ENCODE data around the gene HS1BP3.

HS1BP3 gene

DNA sequence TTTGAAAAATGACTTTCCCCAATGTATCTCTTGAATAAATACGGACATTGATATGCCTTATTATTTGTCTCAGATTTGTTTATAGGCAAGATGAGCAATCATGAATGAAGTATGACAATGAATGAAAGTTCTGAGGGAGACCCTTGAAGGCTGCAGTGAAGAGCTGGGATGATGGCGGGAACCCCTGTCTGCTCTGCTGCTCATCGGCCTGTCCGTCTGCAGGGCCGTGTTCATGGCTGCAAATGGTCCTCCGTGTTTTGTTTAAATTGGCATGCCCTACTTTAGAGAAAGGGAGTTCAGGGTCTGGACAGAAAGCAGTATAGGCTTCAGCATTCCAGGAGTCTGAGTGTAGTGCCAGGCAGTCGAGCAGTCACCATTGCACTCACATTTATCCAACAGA, 1.2 kb upstream of the HS1BP3 start:
- DNase-seq, result no peak
- no peaks in the 10 kb centered on the region for H3K9me3 ChIP-seq (ENCODE audit: control insufficient read depth, low read length)
- no peak overlapping the region for H3K27ac ChIP-seq (ENCODE audit: insufficient read depth, low read length, poor library complexity, severe bottlenecking)
- H3K27me3 ChIP-seq (replicated peaks; ENCODE audit: control insufficient read depth, insufficient read depth, low read length, poor library complexity, severe bottlenecking), result no peaks in the 10 kb centered on the region
- no peak overlapping the region for H3K4me3 ChIP-seq (ENCODE audit: insufficient read depth, low read depth, low read length, poor library complexity, severe bottlenecking)
- no peaks in the 10 kb centered on the region for H3K36me3 ChIP-seq (ENCODE audit: control insufficient read depth, insufficient read depth, low read length)
- peaks cover 15% of the 10 kb centered on the region for H3K4me1 ChIP-seq (ENCODE audit: control insufficient read depth, insufficient read depth, low read length, poor library complexity, severe bottlenecking)

GRCh38 chr2:20651731-20652099, 817 bp upstream of the HS1BP3 start:
- peaks cover 15% of the 10 kb centered on the region for H3K4me1 ChIP-seq (ENCODE audit: control insufficient read depth, insufficient read depth, low read length, poor library complexity, severe bottlenecking)
- no peaks in the 10 kb centered on the region for H3K36me3 ChIP-seq (ENCODE audit: control insufficient read depth, insufficient read depth, low read length)
- DNase-seq, result no peak
- peak overlapping the region; percentile 61 for H3K27ac ChIP-seq (ENCODE audit: insufficient read depth, low read length, poor library complexity, severe bottlenecking)
- no peaks in the 10 kb centered on the region for H3K27me3 ChIP-seq (replicated peaks; ENCODE audit: control insufficient read depth, insufficient read depth, low read length, poor library complexity, severe bottlenecking)
- H3K9me3 ChIP-seq (ENCODE audit: control insufficient read depth, low read length), result no peaks in the 10 kb centered on the region
- no peak overlapping the region for H3K4me3 ChIP-seq (ENCODE audit: insufficient read depth, low read depth, low read length, poor library complexity, severe bottlenecking)

DNA sequence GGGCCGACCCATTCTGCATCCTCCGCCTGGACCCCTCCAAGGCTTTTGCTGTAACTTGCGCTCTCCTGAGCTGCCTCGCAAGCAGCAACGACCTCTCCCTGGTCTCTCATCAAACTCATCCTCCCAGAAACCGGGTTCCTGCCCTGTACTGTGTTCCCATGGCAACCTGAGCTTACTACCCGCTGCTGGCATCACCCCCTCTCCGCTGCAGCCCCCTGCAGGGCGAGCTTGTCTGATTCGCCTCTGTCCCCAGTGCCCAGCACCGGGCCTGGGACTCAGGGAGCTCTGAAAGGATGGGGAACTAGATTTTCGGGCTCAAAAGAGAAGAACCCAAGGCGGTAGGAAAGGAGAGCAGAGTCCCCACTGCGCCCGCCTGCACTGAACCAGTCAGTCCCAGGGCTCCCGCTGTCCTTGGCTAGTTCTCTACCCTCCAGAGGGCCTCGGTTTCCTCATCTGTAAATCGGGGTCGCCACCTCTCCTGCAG, 463 bp downstream of the HS1BP3 start:
- DNase-seq, result peak in 2 of 3 donors; percentile 15 to 23
- H3K9me3 ChIP-seq (ENCODE audit: control insufficient read depth, low read length), result no peaks in the 10 kb centered on the region
- peak overlapping the region; percentile 83 for H3K4me3 ChIP-seq (ENCODE audit: insufficient read depth, low read depth, low read length, poor library complexity, severe bottlenecking)
- H3K27me3 ChIP-seq (replicated peaks; ENCODE audit: control insufficient read depth, insufficient read depth, low read length, poor library complexity, severe bottlenecking), result no peaks in the 10 kb centered on the region
- H3K27ac ChIP-seq (ENCODE audit: insufficient read depth, low read length, poor library complexity, severe bottlenecking), result peak overlapping the region; percentile 84
- H3K36me3 ChIP-seq (ENCODE audit: control insufficient read depth, insufficient read depth, low read length), result peaks cover 3% of the 10 kb centered on the region
- peaks cover 15% of the 10 kb centered on the region for H3K4me1 ChIP-seq (ENCODE audit: control insufficient read depth, insufficient read depth, low read length, poor library complexity, severe bottlenecking)

DNA sequence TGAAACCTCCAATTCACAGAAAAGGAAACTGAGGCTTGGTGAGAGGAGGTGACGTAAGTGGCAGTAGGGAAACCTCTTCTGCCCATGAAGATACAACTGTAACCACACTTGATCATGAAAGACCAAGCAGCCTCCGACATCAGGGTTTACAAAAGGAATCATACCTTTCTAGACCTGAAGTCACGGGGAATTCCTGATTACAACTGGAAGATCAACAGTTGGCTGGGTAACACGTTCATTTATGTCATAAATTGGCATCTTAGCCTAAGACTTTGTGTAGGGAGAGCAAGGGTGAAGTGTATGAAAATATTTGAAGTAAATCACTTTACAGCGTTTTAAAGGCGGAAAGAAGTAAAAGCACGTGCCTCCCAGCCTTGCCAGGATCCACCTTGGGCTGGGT, 922 bp downstream of the HS1BP3 start:
- Histone ChIP-seq H3K27me3 (replicated peaks; ENCODE audit: control insufficient read depth, insufficient read depth, low read length, poor library complexity, severe bottlenecking) (no peaks in the 10 kb centered on the region), H3K4me1 (ENCODE audit: control insufficient read depth, insufficient read depth, low read length, poor library complexity, severe bottlenecking) (peaks cover 15% of the 10 kb centered on the region), H3K36me3 (ENCODE audit: control insufficient read depth, insufficient read depth, low read length) (peaks cover 8% of the 10 kb centered on the region), H3K4me3 (ENCODE audit: insufficient read depth, low read depth, low read length, poor library complexity, severe bottlenecking) (peak overlapping the region; percentile 83), H3K27ac (ENCODE audit: insufficient read depth, low read length, poor library complexity, severe bottlenecking) (peak overlapping the region; percentile 84), H3K9me3 (ENCODE audit: control insufficient read depth, low read length) (no peaks in the 10 kb centered on the region)
- DNase-seq, result no peak

DNA sequence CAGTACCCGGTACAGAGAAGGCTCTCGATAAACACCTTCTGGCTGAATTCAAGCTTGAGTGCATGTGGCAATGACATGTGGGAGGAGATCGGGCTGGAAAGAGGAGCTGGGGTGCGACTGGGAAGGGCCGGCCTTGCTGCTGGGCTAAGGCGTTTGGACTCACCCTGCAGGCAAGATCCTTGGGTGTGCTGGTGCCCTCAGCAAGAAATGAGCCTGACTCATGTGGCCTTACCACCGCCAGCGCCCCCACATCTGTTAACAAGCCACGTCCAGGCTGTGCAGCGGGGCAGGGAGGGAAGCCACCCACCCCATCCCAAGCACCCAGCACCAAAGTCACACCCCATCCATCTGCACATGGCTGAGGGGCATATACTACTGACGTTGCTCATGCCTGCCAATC, 1.3 kb downstream of the HS1BP3 start:
- H3K27ac ChIP-seq (ENCODE audit: insufficient read depth, low read length, poor library complexity, severe bottlenecking), result no peak overlapping the region
- H3K9me3 ChIP-seq (ENCODE audit: control insufficient read depth, low read length), result no peaks in the 10 kb centered on the region
- DNase-seq, result no peak
- H3K36me3 ChIP-seq (ENCODE audit: control insufficient read depth, insufficient read depth, low read length), result peaks cover 12% of the 10 kb centered on the region
- H3K4me3 ChIP-seq (ENCODE audit: insufficient read depth, low read depth, low read length, poor library complexity, severe bottlenecking), result no peak overlapping the region
- H3K27me3 ChIP-seq (replicated peaks; ENCODE audit: control insufficient read depth, insufficient read depth, low read length, poor library complexity, severe bottlenecking), result no peaks in the 10 kb centered on the region
- peaks cover 15% of the 10 kb centered on the region for H3K4me1 ChIP-seq (ENCODE audit: control insufficient read depth, insufficient read depth, low read length, poor library complexity, severe bottlenecking)

DNA sequence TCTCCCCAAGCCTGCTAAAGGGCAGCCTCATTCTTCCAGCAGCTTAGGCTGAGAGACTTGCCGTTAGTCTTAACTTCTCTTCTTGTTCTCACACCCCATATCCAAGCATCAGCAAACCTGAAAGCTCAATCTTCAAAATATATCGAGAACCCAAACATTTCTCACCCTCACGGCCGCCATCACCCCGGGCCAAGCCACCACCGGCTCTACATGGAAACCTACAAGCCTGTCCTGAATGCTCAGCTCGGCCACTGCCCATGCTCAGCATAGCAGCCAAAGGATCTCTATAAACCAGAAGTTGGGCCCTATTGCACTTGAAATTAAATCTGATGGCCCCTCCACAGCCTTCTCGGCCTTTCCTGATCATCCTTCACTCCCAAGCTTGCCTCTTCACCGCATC, 2.1 kb downstream of the HS1BP3 start:
- no peak for DNase-seq
- H3K4me1 ChIP-seq (ENCODE audit: control insufficient read depth, insufficient read depth, low read length, poor library complexity, severe bottlenecking), result peaks cover 15% of the 10 kb centered on the region
- H3K27ac ChIP-seq (ENCODE audit: insufficient read depth, low read length, poor library complexity, severe bottlenecking), result no peak overlapping the region

GRCh38 chr2:20648206-20648605, 2.7 kb downstream of the HS1BP3 start:
- Histone ChIP-seq H3K27me3 (replicated peaks; ENCODE audit: control insufficient read depth, insufficient read depth, low read length, poor library complexity, severe bottlenecking) (no peaks in the 10 kb centered on the region), H3K36me3 (ENCODE audit: control insufficient read depth, insufficient read depth, low read length) (peaks cover 12% of the 10 kb centered on the region), H3K4me3 (ENCODE audit: insufficient read depth, low read depth, low read length, poor library complexity, severe bottlenecking) (no peak overlapping the region), H3K9me3 (ENCODE audit: control insufficient read depth, low read length) (no peaks in the 10 kb centered on the region), H3K27ac (ENCODE audit: insufficient read depth, low read length, poor library complexity, severe bottlenecking) (no peak overlapping the region), H3K4me1 (ENCODE audit: control insufficient read depth, insufficient read depth, low read length, poor library complexity, severe bottlenecking) (peaks cover 15% of the 10 kb centered on the region)
- no peak for DNase-seq

More for the DNA sequence above, 2.1 kb downstream of the HS1BP3 start:
- no peaks in the 10 kb centered on the region for H3K27me3 ChIP-seq (replicated peaks; ENCODE audit: control insufficient read depth, insufficient read depth, low read length, poor library complexity, severe bottlenecking)
- peaks cover 12% of the 10 kb centered on the region for H3K36me3 ChIP-seq (ENCODE audit: control insufficient read depth, insufficient read depth, low read length)
- no peak overlapping the region for H3K4me3 ChIP-seq (ENCODE audit: insufficient read depth, low read depth, low read length, poor library complexity, severe bottlenecking)
- H3K9me3 ChIP-seq (ENCODE audit: control insufficient read depth, low read length), result no peaks in the 10 kb centered on the region

- no peaks in the 10 kb centered on the region for H3K27me3 ChIP-seq (replicated peaks; ENCODE audit: control insufficient read depth, insufficient read depth, low read length, poor library complexity, severe bottlenecking)
- no peak overlapping the region for H3K4me3 ChIP-seq (ENCODE audit: insufficient read depth, low read depth, low read length, poor library complexity, severe bottlenecking)
- peaks cover 15% of the 10 kb centered on the region for H3K4me1 ChIP-seq (ENCODE audit: control insufficient read depth, insufficient read depth, low read length, poor library complexity, severe bottlenecking)
- no peak for DNase-seq
- H3K27ac ChIP-seq (ENCODE audit: insufficient read depth, low read length, poor library complexity, severe bottlenecking), result no peak overlapping the region
- H3K36me3 ChIP-seq (ENCODE audit: control insufficient read depth, insufficient read depth, low read length), result peaks cover 16% of the 10 kb centered on the region
- no peaks in the 10 kb centered on the region for H3K9me3 ChIP-seq (ENCODE audit: control insufficient read depth, low read length)
Observed at GRCh38 chr2:20647738-20648137, 3.2 kb downstream of the HS1BP3 start.

GRCh38 chr2:20647211-20647610, 3.7 kb downstream of the HS1BP3 start:
- peaks cover 19% of the 10 kb centered on the region for H3K4me1 ChIP-seq (ENCODE audit: control insufficient read depth, insufficient read depth, low read length, poor library complexity, severe bottlenecking)
- no peak overlapping the region for H3K4me3 ChIP-seq (ENCODE audit: insufficient read depth, low read depth, low read length, poor library complexity, severe bottlenecking)
- no peak for DNase-seq
- no peak overlapping the region for H3K27ac ChIP-seq (ENCODE audit: insufficient read depth, low read length, poor library complexity, severe bottlenecking)
- peaks cover 18% of the 10 kb centered on the region for H3K36me3 ChIP-seq (ENCODE audit: control insufficient read depth, insufficient read depth, low read length)
- H3K27me3 ChIP-seq (replicated peaks; ENCODE audit: control insufficient read depth, insufficient read depth, low read length, poor library complexity, severe bottlenecking), result no peaks in the 10 kb centered on the region
- no peaks in the 10 kb centered on the region for H3K9me3 ChIP-seq (ENCODE audit: control insufficient read depth, low read length)

- Histone ChIP-seq H3K4me3 (ENCODE audit: insufficient read depth, low read depth, low read length, poor library complexity, severe bottlenecking) (no peak overlapping the region), H3K27ac (ENCODE audit: insufficient read depth, low read length, poor library complexity, severe bottlenecking) (no peak overlapping the region), H3K4me1 (ENCODE audit: control insufficient read depth, insufficient read depth, low read length, poor library complexity, severe bottlenecking) (peaks cover 17% of the 10 kb centered on the region), H3K9me3 (ENCODE audit: control insufficient read depth, low read length) (no peaks in the 10 kb centered on the region), H3K27me3 (replicated peaks; ENCODE audit: control insufficient read depth, insufficient read depth, low read length, poor library complexity, severe bottlenecking) (no peaks in the 10 kb centered on the region), H3K36me3 (ENCODE audit: control insufficient read depth, insufficient read depth, low read length) (peaks cover 22% of the 10 kb centered on the region)
- DNase-seq, result no peak
Observed at GRCh38 chr2:20646446-20646845, 4.5 kb downstream of the HS1BP3 start.

GRCh38 chr2:20645761-20646160, 5.1 kb downstream of the HS1BP3 start:
- H3K9me3 ChIP-seq (ENCODE audit: control insufficient read depth, low read length), result no peaks in the 10 kb centered on the region
- H3K27me3 ChIP-seq (replicated peaks; ENCODE audit: control insufficient read depth, insufficient read depth, low read length, poor library complexity, severe bottlenecking), result no peaks in the 10 kb centered on the region
- H3K4me1 ChIP-seq (ENCODE audit: control insufficient read depth, insufficient read depth, low read length, poor library complexity, severe bottlenecking), result peaks cover 14% of the 10 kb centered on the region
- no peak overlapping the region for H3K27ac ChIP-seq (ENCODE audit: insufficient read depth, low read length, poor library complexity, severe bottlenecking)
- peaks cover 27% of the 10 kb centered on the region for H3K36me3 ChIP-seq (ENCODE audit: control insufficient read depth, insufficient read depth, low read length)
- no peak for DNase-seq
- no peak overlapping the region for H3K4me3 ChIP-seq (ENCODE audit: insufficient read depth, low read depth, low read length, poor library complexity, severe bottlenecking)

All from effector memory CD4-positive, alpha-beta T cell (primary cell).